LNCAP (cell line): Measurements from ENCODE around the gene GAS6.

Experiments
- CTCF ChIP-seq: fragments of 450-650 bp; IDR thresholded peaks from 2 replicates; pipeline ENCODE4 v1.5.1; 2017; ENCODE audit warnings: mild to moderate bottlenecking

GAS6 gene

GRCh38 chr13:113861433-113862030 lies 2.3 kb downstream of the GAS6 start:
- no peak for TF ChIP-seq CTCF

- no peak for TF ChIP-seq CTCF
Measured at GRCh38 chr13:113860665-113861432, 3.0 kb downstream of the GAS6 start.

- TF ChIP-seq CTCF: no peak
Measured at GRCh38 chr13:113860051-113860664, 3.7 kb downstream of the GAS6 start.

- TF ChIP-seq CTCF: no peak
Measured at GRCh38 chr13:113859311-113860050, 4.4 kb downstream of the GAS6 start.

GRCh38 chr13:113857531-113858195 lies 6.2 kb downstream of the GAS6 start:
- TF ChIP-seq CTCF: no peak

GRCh38 chr13:113856716-113857065 lies 7.2 kb downstream of the GAS6 start:
- no peak for TF ChIP-seq CTCF
